ENCODE results near the gene SPACA7.
"Not testable (repeated sequence)": the region's sequence is repeated elsewhere in the genome, so short reads cannot be mapped to it uniquely, and the experiment has no call there.

Gene SPACA7

DNA sequence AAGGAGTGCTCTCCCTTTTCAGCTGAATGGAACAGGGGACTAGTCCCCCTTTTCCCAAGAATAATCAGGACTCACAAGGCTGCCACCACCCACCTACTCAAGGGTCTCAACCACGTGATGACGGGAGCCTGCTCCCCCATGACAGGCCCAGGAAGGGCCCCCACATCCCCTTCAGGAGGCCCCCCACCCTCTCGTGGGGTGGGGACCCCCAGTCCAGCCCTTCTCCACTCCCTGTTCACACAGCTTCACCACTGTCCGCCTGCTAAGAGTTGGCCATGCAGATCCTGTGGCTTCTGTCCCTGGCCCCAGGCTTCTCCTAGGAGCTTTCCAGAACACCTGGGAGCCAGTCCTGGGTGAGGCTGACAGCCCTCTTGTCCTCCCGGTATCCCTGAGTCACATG, 56.6 kb downstream of the SPACA7 start:
- not testable (repeated sequence) for DNase-seq

DNA sequence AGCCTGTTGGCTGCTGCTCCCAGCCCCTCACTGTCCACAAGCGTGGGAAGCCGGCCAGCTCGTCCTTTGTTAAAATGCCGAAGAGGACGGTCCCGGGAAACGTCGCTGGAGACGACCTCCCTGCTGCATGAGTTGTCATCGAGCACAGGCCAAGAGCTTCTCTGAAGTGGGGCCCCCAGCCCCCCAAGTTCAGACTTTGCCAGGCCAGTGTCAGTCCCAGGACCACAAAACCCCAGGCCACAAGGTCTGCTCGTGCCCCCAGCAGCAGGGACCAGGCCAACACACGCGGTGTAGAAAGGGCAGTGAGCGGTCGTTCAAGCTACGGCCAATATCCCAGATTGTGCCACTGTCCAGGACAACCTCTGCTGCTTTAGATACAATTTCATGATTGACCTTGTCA, 57.4 kb downstream of the SPACA7 start:
- DNase-seq = not testable (repeated sequence)

DNA sequence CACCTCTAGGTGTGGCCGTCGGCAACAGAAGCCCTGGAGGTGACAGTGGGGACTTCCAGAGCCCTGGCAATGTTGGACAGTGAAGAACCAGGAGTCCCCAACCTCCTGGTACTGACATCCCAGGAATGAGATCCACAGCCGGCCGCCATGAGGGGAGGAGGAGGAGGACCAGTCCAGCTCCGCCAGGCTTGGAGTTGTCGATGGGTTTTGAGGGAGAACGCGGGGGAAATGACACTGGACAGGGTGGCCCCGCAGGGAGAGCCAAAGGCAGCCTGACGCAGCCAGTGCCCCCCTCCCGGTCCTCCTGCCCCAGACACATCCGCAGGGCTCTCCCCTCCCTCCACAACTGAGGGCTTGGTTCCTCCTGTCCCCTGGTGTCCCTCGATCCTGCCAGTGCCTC, 57.9 kb downstream of the SPACA7 start:
- DNase-seq = no peak

DNA sequence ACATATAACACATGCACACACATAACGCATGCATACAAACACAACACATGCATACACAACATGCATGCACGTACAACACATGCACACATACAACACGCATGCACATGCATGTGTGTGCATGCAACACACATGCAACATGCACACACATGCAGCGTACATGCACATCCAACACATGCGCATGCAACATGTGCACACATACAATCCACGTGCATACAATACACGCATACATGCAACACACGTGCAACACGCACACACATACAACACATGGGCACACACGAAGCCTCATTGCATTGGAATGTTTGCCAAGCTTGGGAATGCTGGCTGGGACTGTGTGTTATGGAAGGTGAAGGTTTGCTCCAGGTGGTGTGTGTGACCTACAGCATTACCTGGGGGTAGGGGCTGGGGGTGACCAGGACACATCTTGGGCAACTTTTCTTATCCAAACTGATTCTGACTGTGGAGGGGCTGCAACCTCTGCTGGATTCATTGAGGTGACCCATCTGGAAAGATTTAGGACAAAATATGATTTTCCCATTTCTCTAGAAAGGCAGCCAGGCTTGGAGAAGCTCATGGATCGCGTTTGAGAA, 58.9 kb downstream of the SPACA7 start:
- DNase-seq = no peak

GRCh38 chr13:112435973-112436372, 59.8 kb downstream of the SPACA7 start:
- no peak for DNase-seq

- no peak for DNase-seq
Measured at GRCh38 chr13:112438094-112438493, 61.9 kb downstream of the SPACA7 start.

DNA sequence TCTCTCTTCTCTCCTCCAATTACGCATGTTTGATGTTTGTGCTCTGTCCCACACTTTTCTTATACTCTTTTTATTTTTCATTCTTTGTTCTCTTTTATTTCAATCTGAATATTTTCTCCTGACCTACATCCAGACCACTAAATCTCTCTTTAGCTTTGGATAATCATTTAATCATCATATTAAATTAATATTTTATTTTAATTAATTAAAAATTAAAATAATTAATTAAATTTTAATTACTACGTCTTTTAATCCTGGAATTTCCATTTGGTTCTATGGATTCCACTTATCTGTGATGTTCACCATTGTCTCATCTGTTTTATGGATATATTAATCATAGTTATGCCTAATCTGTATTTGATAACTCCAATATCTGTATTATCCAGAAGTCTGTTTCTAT, 62.4 kb downstream of the SPACA7 start:
- DNase-seq = no peak

DNA sequence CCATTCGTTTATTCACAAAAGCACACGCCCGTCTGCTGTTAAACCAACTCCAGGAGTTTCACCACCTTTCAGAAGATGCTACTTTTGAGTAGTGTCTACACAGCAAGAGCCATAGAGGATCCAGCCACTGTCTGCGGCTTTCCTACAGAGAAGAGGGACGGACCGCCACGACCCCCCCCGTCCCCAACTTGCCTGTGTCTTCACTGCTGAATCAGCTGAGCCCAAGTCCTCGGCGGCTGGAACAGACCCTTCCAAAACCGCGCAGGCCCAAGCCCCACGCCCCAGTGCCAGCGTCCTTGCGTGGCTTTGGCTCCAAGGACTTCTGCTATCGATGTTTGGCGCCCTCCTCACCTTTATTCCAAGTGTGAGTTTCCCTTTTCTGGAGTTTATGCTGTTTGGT, 65.1 kb downstream of the SPACA7 start:
- DNase-seq = no peak

DNA sequence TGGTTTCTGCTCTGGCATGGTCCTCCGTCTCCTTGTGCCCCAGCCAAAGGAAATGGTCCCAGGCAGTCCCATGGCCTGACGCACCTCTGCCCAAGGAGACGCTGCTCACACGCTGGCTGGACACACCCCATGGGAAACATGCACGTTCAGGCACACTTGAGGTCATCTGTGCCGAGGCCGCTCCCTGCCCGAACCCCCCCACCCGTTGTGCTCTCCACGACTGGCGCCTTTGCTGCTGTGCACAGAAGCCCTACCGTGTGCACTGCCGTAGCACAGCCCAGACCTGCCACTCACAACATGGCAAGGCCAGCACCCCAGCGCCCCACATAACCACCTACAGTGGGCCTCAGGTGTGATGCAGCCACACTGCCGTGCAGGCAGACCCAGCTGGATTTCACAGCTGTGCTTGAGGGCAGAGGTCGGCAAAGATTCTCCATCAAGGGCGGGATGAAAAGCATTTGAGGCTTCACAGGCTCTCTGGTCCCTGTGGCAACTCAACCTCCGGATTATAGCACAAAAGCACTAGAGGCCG, 65.7 kb downstream of the SPACA7 start:
- no peak for DNase-seq

- no peak for DNase-seq
Measured at GRCh38 chr13:112442483-112443090, 66.4 kb downstream of the SPACA7 start.

DNA sequence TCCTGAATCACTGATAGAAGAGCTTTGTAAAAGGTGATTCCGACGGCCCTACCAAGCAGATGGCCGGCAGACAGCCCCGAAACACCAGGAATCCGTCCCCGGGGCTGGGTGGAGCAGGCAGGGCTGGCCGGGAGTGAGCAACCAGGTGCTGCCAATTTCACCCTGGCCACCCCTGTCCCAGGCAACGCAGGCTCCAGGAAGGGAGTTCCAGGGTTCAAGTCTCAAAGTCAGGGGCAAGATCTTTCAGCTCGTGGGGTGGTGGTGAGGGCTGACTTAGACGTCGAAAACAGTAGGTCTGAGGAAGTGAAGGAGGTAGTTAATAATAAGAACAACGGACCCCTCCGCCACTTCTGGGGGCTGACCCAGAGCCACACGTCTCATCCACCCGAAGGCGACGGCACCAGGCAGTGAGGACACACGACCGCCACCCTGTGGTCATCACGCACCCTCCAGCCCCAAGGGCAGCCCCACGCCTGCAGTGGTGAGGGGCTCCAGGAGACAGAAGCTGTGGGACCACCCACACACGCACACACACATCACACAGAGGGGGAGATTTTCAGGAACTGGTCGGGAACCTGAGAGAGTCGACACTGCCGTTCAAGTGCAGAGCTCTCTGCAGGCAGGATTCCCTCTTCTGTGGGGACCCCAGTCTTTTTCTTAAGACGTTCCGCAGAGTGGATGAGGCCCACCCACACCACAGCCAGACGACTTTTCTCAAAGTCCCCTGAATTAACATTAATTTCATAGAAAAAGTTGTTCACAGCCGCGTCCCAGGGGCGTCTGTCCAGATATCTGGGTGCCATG, 67.2 kb downstream of the SPACA7 start:
- DNase-seq = no peak

GRCh38 chr13:112443995-112444311, 67.8 kb downstream of the SPACA7 start:
- no peak for DNase-seq

- no peak for DNase-seq
Measured at GRCh38 chr13:112444416-112445399, 68.6 kb downstream of the SPACA7 start.

GRCh38 chr13:112445411-112446271, 69.5 kb downstream of the SPACA7 start:
- no peak for DNase-seq

GRCh38 chr13:112446347-112446861, 70.2 kb downstream of the SPACA7 start:
- DNase-seq = no peak

DNA sequence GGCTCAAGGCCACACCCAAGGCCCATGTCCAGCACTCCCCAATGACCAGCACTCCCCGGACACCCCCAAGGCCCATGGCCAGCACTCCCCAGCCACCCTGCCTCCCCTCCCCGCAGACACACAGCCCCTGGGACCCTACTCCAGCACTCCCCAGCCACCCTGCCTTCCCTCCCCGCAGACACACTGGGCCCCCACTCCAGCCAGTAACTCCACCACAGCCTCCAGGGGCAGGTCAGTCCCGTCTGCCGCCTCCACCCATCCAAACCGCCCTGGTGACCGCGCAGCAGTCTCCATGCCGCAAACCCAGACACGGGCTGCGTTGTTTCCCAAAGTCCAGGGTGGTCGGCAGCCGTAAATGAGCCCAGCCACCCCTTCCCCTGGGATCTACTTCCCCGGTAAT, 70.7 kb downstream of the SPACA7 start:
- DNase-seq = no peak

DNA sequence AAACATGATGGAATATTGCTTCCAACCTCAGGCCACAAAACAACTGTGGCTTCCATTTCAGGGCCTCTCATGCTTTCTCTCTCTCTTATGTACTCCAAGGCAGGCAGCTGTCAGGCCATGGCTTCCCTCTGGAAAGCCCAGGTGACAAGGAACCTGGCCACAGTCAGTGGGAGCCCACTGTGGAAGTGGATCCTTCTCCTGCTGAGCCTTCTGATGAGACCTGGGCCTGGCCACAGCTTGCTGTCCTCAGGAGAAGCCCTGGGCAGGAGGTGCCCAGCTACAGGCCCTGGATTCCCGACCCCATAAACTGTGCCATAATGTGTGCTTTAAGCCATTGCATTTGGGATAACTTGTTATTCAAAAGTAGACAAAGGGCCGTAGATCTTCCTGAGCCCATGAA, 71.2 kb downstream of the SPACA7 start:
- DNase-seq = no peak

DNA sequence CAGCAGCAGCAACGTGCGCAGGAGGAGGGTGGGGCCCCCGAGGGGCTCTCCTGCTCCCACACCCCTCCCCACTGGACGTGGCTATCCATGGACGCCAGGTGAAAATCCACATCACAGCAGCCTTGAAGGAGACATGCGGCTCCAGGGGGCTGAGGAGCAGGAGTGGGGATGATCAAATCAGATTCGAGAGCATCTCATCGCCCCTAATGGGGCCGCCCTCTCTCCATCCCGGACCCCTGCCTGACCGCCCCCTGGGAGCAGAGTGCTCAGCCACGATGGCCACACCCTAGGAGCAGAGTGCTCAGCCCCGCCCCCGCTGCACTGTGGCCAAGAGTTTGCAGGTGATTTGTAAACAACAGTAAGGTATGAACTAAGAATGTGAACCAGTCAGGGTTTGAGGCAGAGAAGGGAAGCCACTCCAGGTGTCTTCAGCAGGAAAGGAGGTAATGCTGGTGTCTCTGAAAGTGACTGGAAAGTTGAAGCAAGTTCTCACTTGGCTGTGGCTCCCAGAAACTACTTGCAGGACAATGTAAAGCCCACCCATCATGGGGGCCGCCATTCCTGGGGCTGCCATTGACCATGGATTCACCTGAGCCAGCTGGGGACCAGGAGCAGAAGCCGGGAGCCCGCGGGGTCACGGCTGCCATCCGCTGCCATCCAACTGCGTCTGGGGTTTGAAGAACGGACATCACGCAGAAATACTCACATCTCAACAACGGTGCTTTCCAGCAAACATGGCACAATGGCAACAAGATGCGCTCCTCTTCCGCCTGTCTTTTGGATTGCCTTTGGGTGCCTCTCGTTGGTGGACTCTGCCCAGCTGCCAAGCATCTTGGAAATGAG, 71.8 kb downstream of the SPACA7 start:
- DNase-seq = no peak

DNA sequence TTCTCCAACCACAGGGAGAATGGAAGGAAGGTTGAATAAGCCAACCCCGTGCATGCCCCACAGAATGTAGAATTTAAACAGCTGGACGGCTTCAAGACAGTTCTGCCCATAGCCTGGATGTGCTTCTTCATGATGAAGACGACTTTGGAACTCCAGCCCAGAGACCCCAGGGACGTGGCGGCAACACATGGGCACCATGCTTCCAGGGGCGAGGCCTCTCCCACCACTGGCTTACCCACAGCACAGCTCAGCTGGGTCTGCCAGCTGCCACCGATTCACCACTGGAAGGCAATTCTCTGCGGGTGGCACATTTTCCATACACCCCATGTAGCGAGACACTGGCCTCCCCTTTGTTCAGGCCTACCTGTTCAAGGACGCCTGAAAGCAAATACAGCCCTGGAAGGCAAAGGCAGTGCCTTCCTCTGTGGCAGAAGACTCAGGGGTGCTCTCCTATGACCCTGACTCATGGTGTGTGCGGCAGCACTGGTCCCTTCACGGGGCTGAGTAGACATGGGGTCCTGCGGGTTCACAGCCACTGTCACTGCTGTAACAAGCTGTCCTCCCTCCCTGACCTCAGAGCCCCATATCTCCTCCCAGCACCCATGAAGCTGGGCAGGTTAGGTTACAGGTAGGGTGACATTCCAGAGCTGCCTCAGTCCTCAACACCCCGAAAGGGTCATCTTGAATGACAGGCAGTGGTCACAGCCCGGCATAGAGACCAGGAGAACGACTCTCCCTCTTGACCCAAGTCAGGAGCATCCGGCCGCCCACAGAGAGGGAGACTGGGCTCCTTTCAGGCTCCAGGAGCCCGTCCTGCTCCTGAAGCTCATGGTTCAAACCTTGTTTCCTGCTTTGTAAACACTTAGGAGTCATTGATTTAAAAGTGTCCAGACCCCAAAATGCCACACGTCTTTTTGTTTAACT, 72.7 kb downstream of the SPACA7 start:
- no peak for DNase-seq

- no peak for DNase-seq
Measured at GRCh38 chr13:112449545-112449930, 73.4 kb downstream of the SPACA7 start.
